Putamen (tissue), 1 donor: ENCODE data around the gene ACAD10.
"Not testable (repeated sequence)": the region's sequence is repeated elsewhere in the genome, so short reads cannot be mapped to it uniquely, and the experiment has no call there.

Experiments used
- DNase-seq: peaks from one replicate; pipeline ENCODE4 v3.0.0-alpha.2; 2016; ENCODE audit warnings: low spot score

ACAD10 gene

GRCh38 chr12:111687255-111687654 is 1.4 kb downstream of the ACAD10 start:
- DNase-seq, result no peak

DNA sequence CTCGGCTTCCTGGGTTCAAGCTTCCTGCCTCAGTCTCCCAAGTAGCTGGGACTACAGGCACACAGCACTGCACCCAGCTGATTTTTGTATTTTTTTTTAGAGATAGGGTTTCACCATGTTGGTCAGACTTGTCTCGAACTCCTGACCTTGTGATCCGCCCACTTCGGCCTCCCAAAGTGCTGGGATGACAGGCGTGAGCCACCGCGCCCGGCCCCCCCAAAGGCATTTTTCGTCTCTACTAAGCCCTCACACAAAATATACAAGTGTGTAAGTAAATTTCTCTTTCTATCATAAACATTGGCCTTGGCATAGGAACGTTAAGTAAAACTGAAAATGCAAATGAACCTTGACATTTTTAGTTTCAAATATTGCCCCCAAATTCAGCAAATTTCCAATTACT is 2.1 kb downstream of the ACAD10 start:
- no peak for DNase-seq

DNA sequence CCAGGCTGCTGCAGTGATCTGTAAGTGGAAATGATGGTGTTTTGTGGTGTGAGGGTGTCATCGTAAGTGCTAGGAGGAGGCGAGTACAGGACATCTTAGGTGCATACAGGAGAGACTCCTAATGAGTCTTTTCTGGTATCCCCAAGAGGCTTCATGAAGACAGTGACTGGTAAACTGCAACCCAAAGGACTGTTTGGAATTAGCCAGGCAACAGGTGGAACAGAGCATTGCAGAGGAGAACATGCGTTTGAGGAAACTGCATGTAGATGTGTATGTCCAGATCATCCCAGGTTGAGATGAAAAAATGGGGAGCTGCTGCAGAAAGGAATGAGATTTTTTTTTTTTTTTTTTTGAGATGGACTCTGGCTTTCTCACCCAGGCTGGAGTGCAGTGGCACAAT is 5.4 kb downstream of the ACAD10 start:
- DNase-seq, result no peak

DNA sequence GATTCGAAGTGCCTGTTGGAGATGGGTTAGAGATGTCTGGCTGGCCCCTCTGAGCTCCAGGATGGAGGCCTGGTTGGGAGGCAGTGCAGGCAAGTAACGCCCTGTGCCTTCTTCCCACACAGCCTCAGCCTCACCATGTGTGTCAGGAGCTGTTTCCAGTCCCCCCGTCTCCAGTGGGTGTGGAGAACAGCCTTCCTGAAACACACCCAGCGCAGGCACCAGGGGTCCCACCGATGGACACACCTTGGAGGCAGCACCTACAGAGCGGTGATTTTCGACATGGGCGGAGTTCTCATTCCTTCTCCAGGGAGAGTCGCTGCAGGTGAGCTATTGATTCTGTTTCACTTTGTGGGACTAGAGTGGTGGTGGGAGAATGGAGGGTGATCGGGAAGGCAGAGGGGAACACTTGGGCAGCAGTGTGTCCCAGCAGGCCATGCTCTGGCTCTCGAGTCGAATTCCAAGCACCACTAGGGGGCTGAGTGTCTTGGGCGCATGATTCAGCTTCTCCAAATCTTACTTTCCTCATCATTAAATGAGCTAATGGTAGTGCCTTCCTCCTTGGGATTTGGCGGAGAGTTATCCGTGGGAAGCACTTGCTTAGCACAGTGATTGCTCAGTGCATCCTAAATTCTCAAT is 6.8 kb downstream of the ACAD10 start:
- no peak for DNase-seq

GRCh38 chr12:111693818-111694217 is 8.0 kb downstream of the ACAD10 start:
- no peak for DNase-seq

DNA sequence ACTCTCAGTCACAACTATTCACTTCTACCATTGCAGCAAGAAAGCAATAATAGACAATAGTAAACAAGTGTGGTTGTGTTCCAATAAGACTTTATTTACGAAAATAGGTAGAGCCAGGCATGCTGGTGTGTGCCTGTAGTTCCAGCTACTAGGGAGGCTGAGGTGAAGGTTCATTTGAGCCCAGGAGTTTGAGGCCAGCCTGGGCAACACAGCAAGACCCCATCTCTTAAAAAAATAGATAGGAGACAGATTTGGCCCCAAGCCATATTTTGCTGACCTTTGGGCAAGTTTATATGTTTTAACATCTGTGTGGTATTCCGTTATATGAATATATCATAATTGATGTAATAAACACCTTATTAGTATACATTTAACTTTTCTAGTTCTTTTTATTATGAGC is 14.1 kb downstream of the ACAD10 start:
- DNase-seq, result no peak

GRCh38 chr12:111705672-111706071 is 19.8 kb downstream of the ACAD10 start:
- no peak for DNase-seq

- no peak for DNase-seq
These were observed 20.3 kb downstream of the ACAD10 start for GRCh38 chr12:111706145-111706544.

GRCh38 chr12:111715279-111715678 is 29.4 kb downstream of the ACAD10 start:
- DNase-seq, result no peak

- DNase-seq, result not testable (repeated sequence)
These were observed 33.5 kb downstream of the ACAD10 start for GRCh38 chr12:111719316-111719715.

DNA sequence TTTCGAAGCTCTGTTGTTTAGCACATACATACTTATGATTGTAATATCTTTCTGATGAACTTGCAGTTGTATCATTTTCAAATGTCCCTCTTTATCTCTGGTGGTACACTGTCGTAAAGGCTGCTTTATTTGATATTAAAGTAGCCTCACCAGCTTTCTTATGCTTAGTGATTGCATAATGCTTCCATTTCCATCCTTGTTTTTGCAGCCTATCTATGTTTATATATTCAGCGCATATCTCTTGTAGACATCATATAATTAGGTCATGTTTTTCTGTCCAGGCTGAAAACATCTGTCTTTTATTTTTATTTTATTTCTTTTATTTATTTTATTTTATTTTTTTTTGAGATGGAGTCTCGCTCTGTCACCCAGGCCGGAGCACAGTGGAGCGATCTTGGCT is 34.6 kb downstream of the ACAD10 start:
- no peak for DNase-seq

GRCh38 chr12:111723646-111724360 is 38.0 kb downstream of the ACAD10 start:
- DNase-seq, result not testable (repeated sequence)

DNA sequence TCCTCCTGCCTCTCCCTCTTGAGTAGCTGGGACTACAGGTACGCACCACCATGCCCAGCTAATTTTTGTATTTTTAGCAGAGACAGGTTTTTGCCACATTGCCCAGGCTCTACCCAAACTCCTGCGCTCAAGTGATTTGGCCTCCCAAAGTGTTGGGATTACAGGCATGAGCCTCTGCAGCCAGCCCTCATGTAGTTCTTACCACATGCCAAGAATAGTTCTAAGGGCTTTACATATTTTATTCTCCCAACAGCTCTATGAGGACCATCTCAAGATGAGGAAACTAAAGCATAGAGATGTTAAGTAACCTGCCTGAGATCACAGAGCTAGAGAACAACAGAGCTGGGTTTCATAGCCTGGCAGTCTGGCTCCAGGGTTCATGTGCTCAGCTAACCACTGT is 42.9 kb downstream of the ACAD10 start:
- no peak for DNase-seq

- no peak for DNase-seq
These were observed 44.6 kb downstream of the ACAD10 start for GRCh38 chr12:111730420-111730819.

- DNase-seq, result no peak
These were observed 46.9 kb downstream of the ACAD10 start for GRCh38 chr12:111732786-111733185.

DNA sequence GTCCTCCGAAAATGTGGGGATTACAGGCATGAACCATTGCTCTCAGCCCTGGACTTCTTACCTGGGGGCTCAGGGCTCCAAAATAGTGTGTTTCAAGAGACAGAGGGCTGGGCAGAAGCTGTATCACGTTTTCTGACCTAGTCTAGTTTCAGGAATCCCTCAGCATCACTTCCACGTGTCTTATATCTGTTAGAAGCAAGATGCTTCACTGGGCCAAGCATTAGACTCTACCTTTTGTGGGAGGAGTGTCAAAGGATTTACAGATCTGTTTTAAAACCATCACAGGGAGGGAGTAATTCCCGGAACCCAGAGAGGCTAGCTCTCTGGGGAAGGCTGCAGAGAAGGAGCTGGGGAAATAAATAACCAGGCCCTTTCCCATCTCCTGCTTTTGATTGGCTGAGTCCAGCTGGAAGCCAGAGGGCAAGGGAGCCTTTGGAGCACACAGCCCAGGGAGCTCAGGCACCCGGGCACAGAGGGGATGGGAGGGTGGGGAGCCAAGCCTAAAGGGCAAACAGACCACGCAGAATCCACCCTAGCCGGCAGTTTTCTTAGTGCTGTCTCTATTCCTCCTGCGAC is 47.6 kb downstream of the ACAD10 start:
- DNase-seq, result no peak

GRCh38 chr12:111739524-111739923 is 53.7 kb downstream of the ACAD10 start:
- not testable (repeated sequence) for DNase-seq

DNA sequence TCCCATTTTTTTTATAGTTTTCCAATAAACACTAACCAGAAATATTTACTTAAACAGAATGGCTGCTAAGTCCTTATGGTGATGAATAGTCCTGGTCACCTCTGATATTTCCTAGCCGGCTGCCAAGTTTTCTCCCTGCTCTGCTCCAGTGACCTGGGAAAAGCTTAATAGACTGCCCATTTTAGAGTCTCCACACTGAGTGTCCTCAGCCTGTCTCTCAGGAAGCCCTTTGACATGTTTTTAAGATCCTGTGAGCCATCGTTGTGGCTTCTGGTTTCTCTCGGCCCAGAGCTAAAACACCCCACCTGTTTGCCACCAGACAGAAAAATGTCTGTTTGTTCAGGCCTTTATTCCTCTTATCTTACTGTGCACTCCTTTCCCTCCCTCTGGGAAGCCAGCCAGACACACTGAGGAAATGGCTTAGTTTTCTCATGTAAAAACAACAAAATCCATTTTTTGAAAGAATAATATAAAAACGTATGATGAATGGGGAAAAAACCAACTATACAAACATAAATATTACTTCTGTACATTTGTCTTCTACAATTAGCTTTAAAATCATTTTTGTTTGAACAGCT is 55.5 kb downstream of the ACAD10 start:
- DNase-seq, result no peak

GRCh38 chr12:111745211-111745610 is 59.4 kb downstream of the ACAD10 start:
- DNase-seq, result no peak

GRCh38 chr12:111747333-111747732 is 61.5 kb downstream of the ACAD10 start:
- no peak for DNase-seq

DNA sequence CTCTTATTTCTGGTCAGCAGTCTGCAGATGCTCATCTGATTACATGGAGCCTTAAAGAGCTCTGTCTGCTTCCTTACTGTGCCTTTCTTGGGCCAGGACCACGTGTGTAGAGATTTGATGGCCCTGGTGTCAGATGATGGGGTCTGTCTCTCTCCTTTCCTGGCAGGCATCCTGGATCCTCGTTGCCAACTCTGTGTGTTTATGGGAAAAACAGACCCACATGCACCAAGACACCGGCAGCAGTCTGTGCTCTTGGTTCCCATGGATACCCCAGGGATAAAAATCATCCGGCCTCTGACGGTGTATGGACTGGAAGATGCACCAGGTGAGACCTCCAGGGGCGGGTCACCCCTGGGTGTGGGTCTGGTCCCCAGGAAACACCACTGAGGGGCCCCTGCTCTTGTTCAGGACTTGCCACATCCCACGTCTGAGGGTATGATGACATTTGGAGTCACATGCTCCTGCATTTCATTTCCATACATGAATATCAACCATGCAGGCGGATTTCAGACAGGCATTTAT is 62.4 kb downstream of the ACAD10 start:
- no peak for DNase-seq

GRCh38 chr12:111748867-111749266 is 63.0 kb downstream of the ACAD10 start:
- no peak for DNase-seq

DNA sequence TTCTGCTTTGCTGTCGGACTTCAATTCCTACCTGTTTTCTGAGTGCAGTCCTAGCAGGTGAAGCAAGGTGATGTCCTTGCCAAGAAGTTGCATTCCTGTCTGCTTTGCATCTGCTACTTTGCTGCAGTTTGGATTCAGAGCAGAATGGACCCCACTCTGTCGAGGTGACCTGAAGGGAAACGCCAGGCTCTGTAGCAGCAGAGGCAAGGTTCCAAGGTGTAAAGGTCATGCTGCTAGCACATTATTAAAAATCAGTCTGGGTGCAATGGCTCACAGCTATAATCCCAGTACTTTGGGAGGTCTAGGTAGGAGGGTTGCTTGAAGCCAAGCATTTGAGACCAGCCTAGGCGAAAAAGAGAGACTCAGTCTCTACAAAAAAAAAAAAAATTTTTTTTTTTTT is 63.5 kb downstream of the ACAD10 start:
- DNase-seq, result no peak
